SU-DHL-6 (cell line): Measurements from ENCODE around the gene SCO1.

Source experiments
- H2AFZ ChIP-seq: fragments of 200-600 bp; sonication (generic); 2 replicates; pipeline ENCODE4 v1.6.1; 2014; ENCODE audit warnings: low read depth, mild to moderate bottlenecking, moderate library complexity, mixed read lengths, antibody characterized with exemption, low read length; ENCODE audit not compliant: severe bottlenecking
- H3F3A ChIP-seq: fragments of 200-600 bp; shearing (Covaris generic); 2 replicates; pipeline ENCODE4 v1.6.0; 2016; ENCODE audit warnings: antibody characterized with exemption, mild to moderate bottlenecking; ENCODE audit not compliant: insufficient read depth
- H3K27ac ChIP-seq: fragments of 200-600 bp; sonication (generic); 2 replicates; pipeline ENCODE4 v1.5.1; 2016; ENCODE audit warnings: low read depth, mild to moderate bottlenecking, low read length, moderate library complexity, mixed read lengths
- H3K27me3 ChIP-seq: fragments of 200-600 bp; sonication (generic), shearing (Covaris generic); 2 replicates; pipeline ENCODE4 v1.6.0; 2014; ENCODE audit warnings: mild to moderate bottlenecking, low read length
- H3K36me3 ChIP-seq: fragments of 200-600 bp; sonication (generic); 2 replicates; pipeline ENCODE4 v1.6.1; 2014; ENCODE audit warnings: mild to moderate bottlenecking, low read length, mixed read lengths
- H3K4me2 ChIP-seq: fragments of 300-600, 200-600 bp; shearing (Covaris generic), sonication (generic); 2 replicates; pipeline ENCODE4 v1.6.0; 2014; ENCODE audit warnings: low read length, low read depth, mild to moderate bottlenecking; ENCODE audit not compliant: poor library complexity, severe bottlenecking
- H3K4me3 ChIP-seq: fragments of 200-600 bp; sonication (generic); 2 replicates; pipeline ENCODE4 v1.5.1; 2014; ENCODE audit warnings: antibody characterized with exemption, low read length, mild to moderate bottlenecking, mixed read lengths; ENCODE audit not compliant: insufficient read depth, poor library complexity, severe bottlenecking
- H3K79me2 ChIP-seq: fragments of 200-600 bp; sonication (generic); 2 replicates; pipeline ENCODE4 v1.6.1; 2014; ENCODE audit warnings: mild to moderate bottlenecking, low read length, moderate library complexity; ENCODE audit not compliant: insufficient read depth
- H3K9ac ChIP-seq: fragments of 200-600 bp; sonication (generic); 2 replicates; pipeline ENCODE4 v1.7.0; 2014; ENCODE audit warnings: mild to moderate bottlenecking, low read length
- H3K9me2 ChIP-seq: fragments of 200-600 bp; sonication (generic); replicated peaks from 2 replicates; pipeline ENCODE4 v1.6.1; 2014; ENCODE audit warnings: low read length; ENCODE audit not compliant: insufficient read depth
- H3K9me3 ChIP-seq: fragments of 200-600 bp; sonication (generic); 2 replicates; pipeline ENCODE4 v1.6.1; 2014; ENCODE audit warnings: low read length, mixed read lengths; ENCODE audit not compliant: insufficient read depth
- H4K20me1 ChIP-seq: fragments of 200-600 bp; sonication (generic); 2 replicates; pipeline ENCODE4 v1.6.1; 2014; ENCODE audit warnings: low read depth, mild to moderate bottlenecking, antibody characterized with exemption, low read length, moderate library complexity, mixed read lengths
- CTCF ChIP-seq: fragments of 200-600 bp; sonication (generic); IDR thresholded peaks from one replicate; pipeline ENCODE4 v1.5.1; 2017; ENCODE audit warnings: antibody characterized with exemption, mild to moderate bottlenecking, low read length, moderate library complexity; ENCODE audit not compliant: insufficient read depth, poor library complexity, severe bottlenecking
- EZH2phosphoT487 ChIP-seq: fragments of 200-600 bp; sonication (generic), shearing (Covaris generic); conservative IDR thresholded peaks from 2 replicates; pipeline ENCODE4 v1.6.1; 2018; ENCODE audit warnings: mild to moderate bottlenecking, antibody characterized with exemption, low read length, moderate library complexity, mixed read lengths

The SCO1 gene

GRCh38 chr17:10673312-10673711, 24.0 kb downstream of the SCO1 start:
- Histone ChIP-seq H3K4me2 (no peak overlapping the region), H2AFZ (no peak overlapping the region), H3F3A (peaks cover 5% of the 10 kb centered on the region; the same call in 1 of the 2 replicates), H4K20me1 (no peaks in the 10 kb centered on the region), H3K9ac (no peak overlapping the region), H3K9me2 (no peaks in the 10 kb centered on the region), H3K27me3 (no peaks in the 10 kb centered on the region), H3K36me3 (no peaks in the 10 kb centered on the region; the same call in 1 of the 2 replicates), H3K4me3 (no peak overlapping the region), H3K79me2 (no peaks in the 10 kb centered on the region), H3K9me3 (no peaks in the 10 kb centered on the region), H3K27ac (no peak overlapping the region)
- TF ChIP-seq CTCF (no peak), EZH2phosphoT487 (no peak)

- Histone ChIP-seq H3K27ac (no peak overlapping the region), H3K9me2 (no peaks in the 10 kb centered on the region), H3K4me3 (no peak overlapping the region), H3K27me3 (no peaks in the 10 kb centered on the region), H3K36me3 (no peaks in the 10 kb centered on the region), H4K20me1 (no peaks in the 10 kb centered on the region), H3K79me2 (no peaks in the 10 kb centered on the region), H3K9me3 (no peaks in the 10 kb centered on the region), H3K9ac (no peak overlapping the region), H3K4me2 (no peak overlapping the region), H2AFZ (no peak overlapping the region), H3F3A (peaks cover 5% of the 10 kb centered on the region; the same call in 1 of the 2 replicates)
- no peak for TF ChIP-seq CTCF
- TF ChIP-seq EZH2phosphoT487, result no peak
Observed at GRCh38 chr17:10668775-10669174, 28.6 kb downstream of the SCO1 start.

GRCh38 chr17:10666906-10667305, 30.4 kb downstream of the SCO1 start:
- Histone ChIP-seq H4K20me1 (no peaks in the 10 kb centered on the region), H3K4me2 (no peak overlapping the region), H3K9me3 (no peaks in the 10 kb centered on the region), H3K79me2 (no peaks in the 10 kb centered on the region), H3K36me3 (no peaks in the 10 kb centered on the region), H3F3A (peaks cover 5% of the 10 kb centered on the region; the same call in 1 of the 2 replicates), H3K27me3 (no peaks in the 10 kb centered on the region), H3K27ac (no peak overlapping the region), H3K9ac (no peak overlapping the region), H3K4me3 (no peak overlapping the region), H3K9me2 (no peaks in the 10 kb centered on the region), H2AFZ (no peak overlapping the region)
- TF ChIP-seq CTCF (no peak), EZH2phosphoT487 (no peak)

- Histone ChIP-seq H4K20me1 (no peaks in the 10 kb centered on the region), H3K4me3 (no peak overlapping the region), H2AFZ (no peak overlapping the region), H3K27me3 (no peaks in the 10 kb centered on the region), H3K27ac (no peak overlapping the region), H3K79me2 (no peaks in the 10 kb centered on the region), H3K9me3 (no peaks in the 10 kb centered on the region), H3F3A (no peaks in the 10 kb centered on the region), H3K9me2 (no peaks in the 10 kb centered on the region), H3K9ac (no peak overlapping the region), H3K36me3 (no peaks in the 10 kb centered on the region), H3K4me2 (no peak overlapping the region)
- TF ChIP-seq CTCF, result no peak
- no peak for TF ChIP-seq EZH2phosphoT487
Observed at GRCh38 chr17:10664571-10664970, 32.8 kb downstream of the SCO1 start.
